K562 treated with DMSO at 1 percent for 12 hours (cell line): Measurements from ENCODE around the gene TRNT1. TPM values are rescaled to one million over a fixed set of nuclear protein-coding genes. Genes with fewer than 3 reads are reported as not detected.

Experiments used
- total RNA-seq: library from RNA; unstranded; fragments of 300-600 nt; gene quantifications from 2 replicates; pipeline ENCODE4 v1.2.3, GENCODE V29; 2022; ENCODE audit not compliant: insufficient read depth

Gene TRNT1
- total RNA-seq: 5.5 and 18.7 TPM in 2 replicates

GRCh38 chr3:3126477-3127431 lies at the start of gene TRNT1:
TRNT1 (plus strand) TSS chr3:3126940; CDS start chr3:3129041, 2,101 bp downstream.

GRCh38 chr3:3110299-3110630 lies 16.5 kb upstream of the TRNT1 start, which contains the start of gene IL5RA:
IL5RA (minus strand) TSS chr3:3110374; CDS start chr3:3104984, 5,390 bp downstream.

GRCh38 chr3:3179407-3180094 lies 52.8 kb downstream of the TRNT1 start, which contains the start of gene CRBN:
CRBN (minus strand) TSS chr3:3179691; CDS start chr3:3179687, 4 bp downstream.

Other genes starting within 250 kb of the TRNT1 start
- gene IL5RA, start 16.6 kb upstream of the TRNT1 start, total RNA-seq: not detected in 2 replicates
- 23.4 and 37.6 TPM in 2 replicates for gene CRBN, start 52.8 kb downstream of the TRNT1 start, total RNA-seq